HG02571 (cell line): ENCODE measurements around the gene PRSS37.

Experiments
- ATAC-seq: cut with Tn5 transposase; IDR thresholded peaks from one replicate; pipeline ENCODE4 v1.9.1; 2021; ENCODE audit warnings: mild to moderate bottlenecking, moderate library complexity; ENCODE audit not compliant: unreplicated experiment

PRSS37 gene

GRCh38 chr7:141788296-141788695 is 53.0 kb downstream of the PRSS37 start:
- no peak for ATAC-seq
